HK-2 (cell line): Measurements from ENCODE around the gene FAF1.

ENCODE experiments used
- DNase-seq: peaks from one replicate; pipeline ENCODE4 v3.0.0-alpha.2; 2018; ENCODE audit not compliant: unreplicated experiment

FAF1 gene

GRCh38 chr1:50978144-50978851 is 18.2 kb upstream of the FAF1 start:
- peak; percentile 76 for DNase-seq

GRCh38 chr1:50977575-50978143 is 17.6 kb upstream of the FAF1 start:
- DNase-seq: peak; percentile 79

GRCh38 chr1:50976890-50977574 is 17.0 kb upstream of the FAF1 start:
- DNase-seq: peak; percentile 68

GRCh38 chr1:50976111-50976889 is 16.2 kb upstream of the FAF1 start:
- DNase-seq: peak; percentile 39

- DNase-seq: no peak
These were observed 15.4 kb upstream of the FAF1 start for GRCh38 chr1:50975436-50975835.

- no peak for DNase-seq
These were observed 14.5 kb upstream of the FAF1 start for GRCh38 chr1:50974618-50974935.

GRCh38 chr1:50973875-50974617 is 14.0 kb upstream of the FAF1 start:
- DNase-seq: no peak

GRCh38 chr1:50973255-50973654 is 13.2 kb upstream of the FAF1 start:
- no peak for DNase-seq

- DNase-seq: no peak
These were observed 12.7 kb upstream of the FAF1 start for GRCh38 chr1:50972766-50973165.

GRCh38 chr1:50971748-50972305 is 11.8 kb upstream of the FAF1 start:
- DNase-seq: no peak

GRCh38 chr1:50970931-50971582 is 11.0 kb upstream of the FAF1 start:
- DNase-seq: no peak

- DNase-seq: no peak
These were observed 10.4 kb upstream of the FAF1 start for GRCh38 chr1:50970509-50970887.

GRCh38 chr1:50969611-50970508 is 9.8 kb upstream of the FAF1 start, which contains the start of gene CDKN2C:
TSS of gene CDKN2C (plus strand) at chr1:50970245. CDS start at chr1:50970369, 124 bp downstream.
- DNase-seq: peak; percentile 75

- peak; percentile 63 for DNase-seq
These were observed 8.9 kb upstream of the FAF1 start for GRCh38 chr1:50968821-50969610.

- DNase-seq: peak; percentile 95
These were observed 8.2 kb upstream of the FAF1 start for GRCh38 chr1:50968158-50968820.

GRCh38 chr1:50967416-50968157 is 7.5 kb upstream of the FAF1 start:
- no peak for DNase-seq

GRCh38 chr1:50966991-50967390 is 6.9 kb upstream of the FAF1 start:
- DNase-seq: no peak

GRCh38 chr1:50964863-50965262 is 4.8 kb upstream of the FAF1 start:
- DNase-seq: no peak
